Sigmoid colon (tissue), 4 donors: ENCODE measurements around the gene GOLPH3.
"Not testable (repeated sequence)": the region's sequence is repeated elsewhere in the genome, so short reads cannot be mapped to it uniquely, and the experiment has no call there.

Experiments
- EP300 ChIP-seq, 4 donors: sonication (generic); formaldehyde crosslinking; IDR thresholded peaks; one replicate each; pipeline ENCODE4 v1.6.1; 2017; ENCODE audit warnings: antibody characterized with exemption in 4 of 4
- POLR2A ChIP-seq, 2 donors: fragments of 450-650 bp; IDR thresholded peaks; one replicate each; pipeline ENCODE4 v1.6.1; 2016; ENCODE audit warnings: antibody characterized with exemption in 2 of 2, mild to moderate bottlenecking in 2 of 2, moderate library complexity in 2 of 2
- TF ChIP-seq, protein P1 (sequence below), 4 experiments: fragments of 450-650 bp in 3 of 4; fragments of 200-600 bp in 1 of 4; IDR thresholded peaks; one replicate each; pipeline ENCODE4 v1.5.1; 2016 to 2019; ENCODE audit warnings: antibody characterized with exemption in 4 of 4, mild to moderate bottlenecking in 3 of 4, moderate library complexity in 2 of 4

DNA sequence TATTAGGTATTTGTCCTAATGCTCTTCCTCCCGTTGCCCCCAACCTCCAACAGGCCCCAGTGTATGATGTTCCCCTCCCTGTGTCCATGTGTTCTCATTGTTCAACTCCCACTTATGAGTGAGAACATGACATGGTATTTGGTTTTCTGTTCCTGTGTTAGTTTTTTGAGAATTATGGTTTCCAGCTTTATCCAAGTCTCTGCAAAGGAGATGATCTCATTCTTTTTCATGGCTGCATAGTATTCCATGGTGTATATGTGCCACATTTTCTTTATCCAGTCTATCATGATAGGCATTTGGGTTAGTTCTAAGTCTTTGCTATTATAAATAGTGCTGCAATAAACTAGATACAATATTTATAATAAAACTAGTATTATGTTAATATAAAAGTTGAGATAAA is 40.2 kb upstream of the GOLPH3 start:
- TF ChIP-seq, protein P1, sequence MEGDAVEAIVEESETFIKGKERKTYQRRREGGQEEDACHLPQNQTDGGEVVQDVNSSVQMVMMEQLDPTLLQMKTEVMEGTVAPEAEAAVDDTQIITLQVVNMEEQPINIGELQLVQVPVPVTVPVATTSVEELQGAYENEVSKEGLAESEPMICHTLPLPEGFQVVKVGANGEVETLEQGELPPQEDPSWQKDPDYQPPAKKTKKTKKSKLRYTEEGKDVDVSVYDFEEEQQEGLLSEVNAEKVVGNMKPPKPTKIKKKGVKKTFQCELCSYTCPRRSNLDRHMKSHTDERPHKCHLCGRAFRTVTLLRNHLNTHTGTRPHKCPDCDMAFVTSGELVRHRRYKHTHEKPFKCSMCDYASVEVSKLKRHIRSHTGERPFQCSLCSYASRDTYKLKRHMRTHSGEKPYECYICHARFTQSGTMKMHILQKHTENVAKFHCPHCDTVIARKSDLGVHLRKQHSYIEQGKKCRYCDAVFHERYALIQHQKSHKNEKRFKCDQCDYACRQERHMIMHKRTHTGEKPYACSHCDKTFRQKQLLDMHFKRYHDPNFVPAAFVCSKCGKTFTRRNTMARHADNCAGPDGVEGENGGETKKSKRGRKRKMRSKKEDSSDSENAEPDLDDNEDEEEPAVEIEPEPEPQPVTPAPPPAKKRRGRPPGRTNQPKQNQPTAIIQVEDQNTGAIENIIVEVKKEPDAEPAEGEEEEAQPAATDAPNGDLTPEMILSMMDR (IDR thresholded peaks at IDR 0.05), result not testable (repeated sequence)
- not testable (repeated sequence) for TF ChIP-seq POLR2A, EP300 (IDR thresholded peaks at IDR 0.05)
